Hepatic stellate cell (primary cell): Measurements from ENCODE around the gene FNBP1L.
A peak's percentile ranks its signal among the peaks of the same experiment; 100 is the strongest.
"Not testable (repeated sequence)": the region's sequence is repeated elsewhere in the genome, so short reads cannot be mapped to it uniquely, and the experiment has no call there.

Source experiments
- DNase-seq: peaks from one replicate; pipeline ENCODE4 v3.0.0; 2011; ENCODE audit warnings: low spot score

FNBP1L gene

DNA sequence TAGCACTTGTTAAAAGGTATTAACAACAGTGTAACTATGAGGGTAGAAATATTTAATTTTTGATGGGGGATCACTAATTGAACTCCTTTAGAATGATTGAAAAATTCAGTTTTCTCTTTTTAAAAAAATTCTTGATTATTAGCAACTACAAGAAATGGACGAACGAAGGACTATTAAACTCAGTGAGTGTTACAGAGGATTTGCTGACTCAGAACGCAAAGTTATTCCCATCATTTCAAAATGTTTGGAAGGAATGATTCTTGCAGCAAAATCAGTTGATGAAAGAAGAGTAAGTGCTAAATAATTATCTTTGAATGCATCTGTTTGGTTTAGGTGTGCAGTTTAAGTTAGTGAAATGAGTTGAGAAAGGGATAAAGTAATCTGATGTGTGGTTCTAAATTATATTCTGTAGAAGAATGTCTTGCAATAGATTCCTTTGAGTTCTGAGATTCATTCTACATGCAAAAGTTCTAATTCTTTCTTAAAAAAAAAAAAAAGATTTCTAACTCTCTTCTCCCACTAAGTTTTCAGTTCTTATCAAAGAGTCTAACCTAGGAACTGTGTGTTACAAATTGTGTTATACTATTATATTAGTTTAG lies 85.0 kb downstream of the FNBP1L start:
- DNase-seq = no peak

- no peak for DNase-seq
Observed at GRCh38 chr1:93533677-93534076, 85.8 kb downstream of the FNBP1L start.

DNA sequence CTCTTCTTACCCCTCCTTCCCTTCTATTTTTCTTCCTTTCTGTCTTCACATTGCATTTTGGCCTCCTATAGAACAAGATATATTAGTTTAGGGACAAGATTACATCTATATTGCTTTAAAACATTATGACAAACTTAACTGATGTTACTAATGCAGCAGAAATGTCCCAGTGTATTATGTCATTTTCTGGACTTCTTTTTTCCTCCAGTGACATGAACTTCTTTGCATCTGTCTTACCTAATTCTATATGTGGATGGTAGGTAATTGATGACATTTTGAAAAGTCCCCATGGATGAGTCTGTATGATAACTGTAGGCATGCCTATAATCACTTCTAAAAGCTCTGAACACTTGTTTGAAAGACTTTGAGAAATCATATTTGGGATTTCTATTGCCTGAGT lies 89.5 kb downstream of the FNBP1L start:
- DNase-seq = no peak

- no peak for DNase-seq
Observed at GRCh38 chr1:93537924-93538323, 90.0 kb downstream of the FNBP1L start.

- no peak for DNase-seq
Observed at GRCh38 chr1:93541045-93541444, 93.1 kb downstream of the FNBP1L start.

GRCh38 chr1:93542398-93542797 lies 94.5 kb downstream of the FNBP1L start:
- DNase-seq = no peak

DNA sequence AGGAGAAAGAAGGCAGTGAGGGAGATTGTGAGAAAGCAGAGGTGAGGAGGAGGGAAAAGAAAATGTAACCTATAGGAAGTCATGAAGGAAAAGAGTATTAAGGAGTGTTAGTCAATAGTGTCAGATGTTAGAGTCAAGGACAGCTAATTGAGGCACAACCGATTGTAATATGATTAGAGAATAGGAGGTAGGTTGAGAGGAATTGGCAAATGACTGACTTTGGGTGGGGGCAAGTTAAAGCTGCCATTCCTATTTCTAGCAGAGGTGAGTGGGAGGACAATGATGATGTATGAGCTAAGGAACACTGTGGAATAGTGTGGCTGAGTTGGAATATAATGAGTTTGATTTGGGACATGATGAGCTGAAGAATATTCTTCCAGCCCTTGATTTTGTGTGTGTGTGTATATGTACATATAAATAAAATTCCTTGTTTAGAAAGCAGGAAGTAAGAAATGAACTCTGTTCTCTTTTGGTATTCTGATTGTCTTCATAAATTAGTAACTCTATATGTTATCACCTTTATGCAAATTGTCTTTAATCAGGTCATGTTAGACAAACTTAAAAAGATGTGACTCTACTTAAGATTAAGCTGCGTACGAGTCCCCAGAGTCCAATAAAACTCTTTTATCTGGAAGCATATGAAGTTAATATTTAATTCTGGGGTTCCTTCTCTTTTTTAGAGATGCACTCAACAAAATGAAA lies 98.4 kb downstream of the FNBP1L start:
- DNase-seq = no peak

- no peak for DNase-seq
Observed at GRCh38 chr1:93549131-93549530, 101.2 kb downstream of the FNBP1L start.

- no peak for DNase-seq
Observed at GRCh38 chr1:93549811-93550210, 101.9 kb downstream of the FNBP1L start.

DNA sequence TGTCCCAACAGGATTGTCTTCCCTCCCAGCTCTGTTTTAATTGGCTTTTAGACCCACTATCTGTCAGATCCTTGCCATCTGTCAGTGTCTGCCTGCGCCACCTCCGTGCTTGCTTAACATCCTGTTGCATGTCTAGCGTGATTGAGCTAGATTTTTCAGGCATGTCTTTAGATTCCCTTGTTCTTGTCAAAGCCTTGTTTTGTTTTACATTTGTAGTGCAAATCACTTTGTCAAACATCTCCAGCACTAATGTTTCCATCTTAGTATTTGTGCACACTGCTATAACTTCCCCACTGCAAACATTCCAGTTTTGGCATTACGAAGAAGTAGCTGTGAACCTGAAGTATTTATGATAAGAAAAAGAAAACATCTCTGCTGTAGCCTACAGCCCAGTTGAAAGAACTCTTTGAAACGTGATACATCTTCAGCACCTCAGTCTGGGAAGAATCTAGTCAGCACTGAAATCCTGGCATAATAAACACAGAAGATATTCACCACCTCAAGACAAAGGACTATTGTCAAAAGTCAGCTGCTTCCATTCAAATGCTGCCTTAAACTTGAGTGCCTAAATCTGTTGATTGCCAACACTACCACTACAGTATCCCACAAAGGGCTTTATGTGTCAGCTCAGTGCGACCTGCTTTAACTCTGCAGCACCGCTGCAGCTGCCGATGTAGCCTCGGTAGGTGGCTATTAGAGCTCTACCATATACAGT lies 105.0 kb downstream of the FNBP1L start:
- no peak for DNase-seq

- not testable (repeated sequence) for DNase-seq
Observed at GRCh38 chr1:93553886-93554490, 106.1 kb downstream of the FNBP1L start.

DNA sequence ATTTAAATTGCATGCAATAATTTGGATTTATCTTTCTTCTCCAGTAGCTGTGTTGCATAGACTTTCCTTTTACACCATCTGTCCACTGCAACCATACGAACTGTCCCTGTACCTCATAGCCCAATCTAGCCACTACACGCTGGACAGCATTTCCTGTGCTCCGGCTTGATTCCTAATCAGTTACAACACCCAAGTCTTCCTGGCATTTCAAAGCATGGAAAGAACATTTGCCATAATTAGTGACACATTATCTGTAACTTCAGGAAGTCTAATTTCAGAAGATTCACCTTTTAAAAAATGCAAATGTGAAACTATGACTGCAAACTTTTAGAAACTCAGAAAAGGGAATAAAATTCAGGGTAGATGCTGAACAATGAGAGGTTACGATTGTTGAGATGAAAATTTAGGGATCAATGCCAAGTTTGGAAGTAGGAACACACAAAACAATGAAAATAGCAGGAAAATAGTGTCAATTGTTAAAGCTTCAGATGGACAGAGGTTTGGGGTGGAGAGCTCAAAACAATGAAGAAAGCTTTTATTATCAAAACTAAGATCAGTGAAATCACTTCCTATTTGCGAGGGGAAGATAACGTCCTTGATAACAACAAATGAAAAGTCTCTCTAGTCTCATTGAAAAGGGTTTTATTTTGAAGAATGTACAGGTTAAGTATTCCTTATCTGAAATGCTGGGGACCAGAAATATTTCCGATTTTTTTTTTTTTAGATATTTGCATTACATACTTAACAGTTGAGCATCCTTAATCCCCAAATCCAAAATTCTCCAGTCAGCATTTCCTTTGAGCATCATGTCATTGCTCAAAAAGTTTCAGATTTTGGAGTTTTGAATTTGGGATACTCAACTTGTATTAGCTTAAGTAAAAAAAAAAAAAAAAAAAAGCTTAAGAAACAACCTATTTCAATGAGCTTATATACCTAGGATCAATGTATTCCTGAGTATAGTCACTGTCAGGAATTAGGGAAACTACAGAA lies 107.3 kb downstream of the FNBP1L start:
- no peak for DNase-seq

GRCh38 chr1:93556291-93556690 lies 108.4 kb downstream of the FNBP1L start:
- no peak for DNase-seq

DNA sequence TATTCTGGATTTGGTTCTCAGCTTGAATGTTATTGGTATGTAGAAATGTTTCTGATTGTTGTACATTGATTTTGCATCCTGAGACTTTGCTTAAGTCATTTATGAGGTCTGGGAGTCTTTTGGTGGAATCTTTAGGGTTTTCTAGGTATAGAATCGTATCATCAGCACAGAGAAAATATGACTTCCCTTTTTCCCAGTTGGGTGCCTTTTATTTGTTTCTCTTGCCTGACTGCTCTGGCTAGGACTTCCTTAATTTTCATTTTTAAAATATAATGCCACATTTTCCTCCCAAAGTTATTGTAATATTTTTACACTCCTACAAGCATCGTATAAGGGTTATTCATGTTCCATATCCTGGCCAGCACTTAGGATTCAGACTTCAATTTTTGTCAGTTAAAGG lies 111.1 kb downstream of the FNBP1L start:
- no peak for DNase-seq

- DNase-seq = no peak
Observed at GRCh38 chr1:93559695-93560094, 111.8 kb downstream of the FNBP1L start.

GRCh38 chr1:93565496-93566206 lies 117.7 kb downstream of the FNBP1L start:
- DNase-seq = no peak

- DNase-seq = no peak
Observed at GRCh38 chr1:93566227-93566626, 118.3 kb downstream of the FNBP1L start.

- DNase-seq = peak; percentile 47
Observed at GRCh38 chr1:93567255-93567918, 119.5 kb downstream of the FNBP1L start.

DNA sequence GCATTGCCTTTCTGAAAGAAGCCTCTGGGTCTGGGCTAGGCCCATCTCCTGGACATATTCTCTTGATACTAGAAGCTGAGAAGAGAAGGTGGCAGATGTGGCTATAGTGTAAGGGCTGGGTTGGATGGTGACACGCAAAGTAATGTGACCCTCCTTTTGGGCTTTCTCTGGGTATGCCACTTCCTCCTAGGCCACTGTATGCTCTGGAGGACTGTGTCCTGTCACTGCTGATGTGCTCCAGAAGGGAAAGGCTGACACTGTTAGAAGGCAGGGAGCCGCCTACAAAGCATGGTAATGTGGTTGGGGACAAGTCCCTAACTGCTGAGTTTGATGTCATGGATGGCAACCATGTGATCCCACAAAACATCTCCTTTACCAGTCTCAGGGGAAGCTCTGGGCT lies 121.6 kb downstream of the FNBP1L start:
- DNase-seq = no peak

GRCh38 chr1:93571623-93572310 lies 123.8 kb downstream of the FNBP1L start:
- DNase-seq = no peak
